Esophagus (tissue), 2 donors: ENCODE data around the gene TRIM26. TPM values are rescaled to one million over a fixed set of nuclear protein-coding genes. Genes with fewer than 3 reads are reported as not detected.

Experiments
- H3K27ac ChIP-seq, 2 donors: one replicate each; pipeline ENCODE4 v1.5.1; 2013; ENCODE audit warnings: low read depth in 2 of 2, mild to moderate bottlenecking in 2 of 2, inconsistent platforms in 1 of 2, low read length in 1 of 2, moderate library complexity in 1 of 2
- H3K27me3 ChIP-seq, 2 donors: one replicate each; pipeline ENCODE4 v1.6.1; 2013; ENCODE audit warnings: low read length in 2 of 2, control low read depth in 1 of 2, mild to moderate bottlenecking in 1 of 2; ENCODE audit not compliant: insufficient read depth in 2 of 2, control insufficient read depth in 1 of 2
- H3K36me3 ChIP-seq, 2 donors: one replicate each; pipeline ENCODE4 v1.6.1; 2013; ENCODE audit warnings: low read length in 1 of 2; ENCODE audit not compliant: control insufficient read depth in 2 of 2, insufficient read depth in 2 of 2
- H3K4me1 ChIP-seq, 2 donors: one replicate each; pipeline ENCODE4 v1.6.1; 2013; ENCODE audit warnings: low read length in 1 of 2; ENCODE audit not compliant: control insufficient read depth in 2 of 2, insufficient read depth in 2 of 2
- H3K4me3 ChIP-seq, 2 donors: one replicate each; pipeline ENCODE4 v1.5.1; 2013; ENCODE audit warnings: low read length in 2 of 2, mild to moderate bottlenecking in 2 of 2, low read depth in 1 of 2, moderate library complexity in 1 of 2
- H3K9me3 ChIP-seq, 2 donors: one replicate each; pipeline ENCODE4 v1.6.1; 2013; ENCODE audit warnings: mild to moderate bottlenecking in 2 of 2, low read depth in 1 of 2, low read length in 1 of 2, moderate library complexity in 1 of 2; ENCODE audit not compliant: control insufficient read depth in 2 of 2, insufficient read depth in 1 of 2
- WGBS, 2 donors: extraction: QIAGEN DNeasy Blood & Tissue Kit; methylation state at CpG; one replicate each; pipeline ENCODE4 v1.1.7; 2013; 5-methylcytosine and 5-hydroxymethylcytosine counted together
- polyA plus RNA-seq, 2 donors: library from polyadenylated mRNA; stranded (reverse); fragments of 200-250 nt; gene quantifications; one replicate each; pipeline ENCODE4 v1.2.3, GENCODE V29; 2013
- donor health status: healthy with polysubstance abuse.
- donor health status: Bipolar disorder and iron deficiency.

TRIM26 gene
- polyA plus RNA-seq, 2 donors: 33.3 to 40.2 TPM

DNA sequence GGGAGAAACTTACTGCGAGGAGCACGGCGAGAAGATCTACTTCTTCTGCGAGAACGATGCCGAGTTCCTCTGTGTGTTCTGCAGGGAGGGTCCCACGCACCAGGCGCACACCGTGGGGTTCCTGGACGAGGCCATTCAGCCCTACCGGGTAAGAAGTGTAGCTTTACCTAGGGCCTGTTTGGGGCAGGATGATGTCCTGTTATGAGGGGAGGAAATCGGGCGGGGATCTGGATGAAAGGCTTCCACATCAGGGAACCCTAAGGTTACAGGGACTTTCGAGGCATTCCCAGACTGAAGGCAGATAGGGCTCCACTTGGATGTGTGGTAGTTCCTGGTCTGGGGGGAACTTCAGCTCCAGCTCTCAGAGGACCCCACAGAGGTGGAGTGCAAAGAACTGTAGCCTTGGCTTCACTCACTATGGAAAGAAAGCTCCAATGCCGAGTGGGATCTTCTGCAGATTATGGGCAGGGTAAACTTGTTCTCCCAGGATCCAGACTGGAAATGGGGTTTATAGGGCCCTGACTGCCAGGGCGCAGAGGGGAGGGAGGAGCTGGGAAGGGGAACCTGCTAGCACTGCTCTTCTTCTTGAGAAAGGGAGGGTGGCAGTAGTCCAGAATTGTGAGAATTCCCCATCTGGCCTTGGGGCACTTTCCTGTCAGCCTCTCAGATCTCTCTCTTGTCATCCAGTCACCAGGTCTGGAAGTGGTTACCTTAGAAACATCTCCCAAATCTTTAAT lies 49.1 kb downstream of the TRIM26 start:
- no peaks in the 10 kb centered on the region for H3K9me3 ChIP-seq
- H3K36me3 ChIP-seq: no peaks in the 10 kb centered on the region
- H3K4me3 ChIP-seq: no peak overlapping the region
- H3K27ac ChIP-seq: no peak overlapping the region
- 78 to 87% methylated on average over 16 of the region's 16 CpGs for WGBS, 2 donors
- no peaks in the 10 kb centered on the region for H3K27me3 ChIP-seq
- H3K4me1 ChIP-seq: no peaks in the 10 kb centered on the region

DNA sequence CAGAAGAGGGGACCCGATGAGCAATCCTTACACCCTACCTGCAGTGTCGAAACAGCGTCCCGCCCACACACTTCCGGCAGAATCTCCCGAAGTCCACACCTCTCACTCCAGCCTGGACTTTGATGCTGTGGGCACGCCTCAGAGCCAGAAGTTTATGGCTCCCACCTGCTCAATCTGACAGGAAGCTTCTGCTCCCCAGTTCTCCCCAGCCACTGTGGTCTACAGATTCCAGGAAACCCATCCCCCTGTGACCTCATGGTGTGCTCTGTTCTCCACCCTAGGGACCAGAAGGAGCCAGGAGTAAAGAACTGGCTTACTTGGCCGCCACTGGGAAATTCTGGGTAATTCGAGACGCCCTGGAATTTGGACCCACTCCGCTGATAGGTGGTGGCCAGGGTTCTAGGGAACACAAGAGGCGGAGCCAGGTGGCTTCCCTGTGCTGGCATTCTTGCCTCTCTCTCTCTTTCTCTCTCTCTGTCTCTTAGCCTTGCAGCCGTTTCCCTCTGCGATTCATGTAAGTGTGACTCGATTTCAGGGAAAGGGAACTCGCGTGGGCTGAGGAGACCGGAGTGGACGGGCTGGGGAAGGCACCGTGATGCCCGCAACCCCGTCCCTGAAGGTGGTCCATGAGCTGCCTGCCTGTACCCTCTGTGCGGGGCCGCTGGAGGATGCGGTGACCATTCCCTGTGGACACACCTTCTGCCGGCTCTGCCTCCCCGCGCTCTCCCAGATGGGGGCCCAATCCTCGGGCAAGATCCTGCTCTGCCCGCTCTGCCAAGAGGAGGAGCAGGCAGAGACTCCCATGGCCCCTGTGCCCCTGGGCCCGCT lies 49.9 kb downstream of the TRIM26 start, which contains the start of gene TRIM15:
Gene TRIM15, plus strand, starts transcription at position 457 of the 828 bp plus-strand sequence. Its CDS starts 139 bp downstream, at position 596.
- H3K27ac ChIP-seq: no peak within 1 kb of the TSS
- no peaks in the 10 kb centered on the region for H3K4me1 ChIP-seq
- no peaks in the 10 kb centered on the region for H3K27me3 ChIP-seq
- no peaks in the 10 kb centered on the region for H3K9me3 ChIP-seq
- 70 to 76% methylated on average over 26 to 31 of the region's 31 CpGs for WGBS, 2 donors
- H3K4me3 ChIP-seq: no peak within 1 kb of the TSS
- H3K36me3 ChIP-seq: no peaks in the 10 kb centered on the region

DNA sequence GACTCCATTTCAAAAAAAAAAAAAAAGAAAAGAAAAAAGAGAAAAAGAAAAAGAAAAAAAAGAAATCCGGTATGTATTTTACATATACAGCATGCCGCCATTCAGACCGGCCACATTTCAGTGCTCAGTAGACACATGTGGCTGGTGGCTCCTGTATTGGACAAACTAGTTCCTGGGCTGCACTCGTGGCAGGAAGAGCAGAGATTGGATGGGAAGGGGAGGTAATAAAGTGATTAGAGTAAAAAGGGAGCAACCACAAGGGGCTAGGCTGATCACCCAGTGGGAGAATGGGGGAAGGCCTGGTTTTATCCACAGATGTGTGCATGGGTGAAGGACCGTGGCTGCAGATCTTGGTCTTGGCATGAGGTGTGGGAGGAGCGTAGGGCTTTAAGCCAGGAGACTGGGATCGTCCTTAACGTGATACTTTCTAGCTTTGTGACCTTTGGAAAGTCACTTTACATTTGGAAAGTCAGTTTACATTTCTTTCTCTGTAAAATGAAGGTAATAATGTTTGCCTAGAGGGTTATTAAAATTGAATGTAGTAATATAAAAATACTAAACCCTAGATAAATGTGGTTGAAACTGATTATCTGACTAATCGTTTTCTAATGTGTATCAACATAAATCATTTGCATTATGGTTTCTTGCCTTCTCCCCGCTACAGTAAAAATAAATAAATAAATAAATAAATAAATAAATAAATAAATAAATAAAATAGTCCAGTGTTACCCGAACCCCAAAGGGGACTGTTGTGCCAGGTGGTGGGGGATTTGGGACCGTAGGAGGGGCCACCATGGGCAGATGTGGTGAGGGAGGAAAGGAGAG lies 50.7 kb downstream of the TRIM26 start:
- no peak overlapping the region for H3K27ac ChIP-seq
- H3K4me1 ChIP-seq: no peaks in the 10 kb centered on the region
- no peaks in the 10 kb centered on the region for H3K9me3 ChIP-seq
- no peaks in the 10 kb centered on the region for H3K27me3 ChIP-seq
- WGBS, 2 donors: 68 to 79% methylated on average over 12 of the region's 12 CpGs
- no peaks in the 10 kb centered on the region for H3K36me3 ChIP-seq
- no peak overlapping the region for H3K4me3 ChIP-seq

DNA sequence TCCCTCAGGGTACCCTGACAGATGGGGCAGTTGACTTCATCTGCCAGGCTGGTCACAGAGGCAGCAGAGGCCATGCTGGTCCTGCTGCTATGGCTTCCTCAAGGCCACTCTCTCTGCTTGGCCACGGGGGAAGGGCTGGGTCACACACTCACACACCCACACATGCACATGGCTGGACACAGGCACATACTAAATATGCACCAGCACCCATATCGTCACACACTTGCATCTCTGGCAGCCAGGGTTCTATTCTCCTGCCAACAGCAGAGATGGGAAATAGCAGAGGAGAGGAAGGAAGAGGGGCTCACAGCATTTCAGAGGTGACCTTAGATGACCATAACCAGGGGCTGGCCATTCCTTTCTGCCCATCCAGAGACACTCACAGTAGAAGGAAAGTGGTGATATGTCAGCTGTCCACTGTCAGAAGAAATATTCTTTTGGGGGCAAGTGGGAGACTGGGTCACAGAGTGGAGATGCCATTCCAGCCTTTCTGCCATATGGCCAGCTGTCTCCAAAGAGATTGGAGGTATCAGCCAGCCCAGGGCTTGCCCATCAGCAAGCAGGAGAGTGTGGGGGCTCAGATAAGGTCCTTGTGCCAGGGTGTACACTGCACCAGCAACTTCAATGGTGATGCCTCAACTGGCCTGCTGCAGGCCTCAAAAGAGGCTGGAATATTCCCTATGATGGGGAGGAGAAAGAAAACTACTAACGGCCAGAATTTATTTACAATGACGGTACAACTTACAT lies 52.2 kb downstream of the TRIM26 start, which contains the start of gene TRIM10:
Gene TRIM10, minus strand, starts transcription at position 427 of the 747 bp plus-strand sequence. Its CDS starts 353 bp downstream, at position 74.
- no peaks in the 10 kb centered on the region for H3K27me3 ChIP-seq
- no peaks in the 10 kb centered on the region for H3K4me1 ChIP-seq
- no peak within 1 kb of the TSS for H3K27ac ChIP-seq
- 72 to 79% methylated on average over 4 of the region's 4 CpGs for WGBS, 2 donors
- no peaks in the 10 kb centered on the region for H3K9me3 ChIP-seq
- no peaks in the 10 kb centered on the region for H3K36me3 ChIP-seq
- no peak within 1 kb of the TSS for H3K4me3 ChIP-seq

DNA sequence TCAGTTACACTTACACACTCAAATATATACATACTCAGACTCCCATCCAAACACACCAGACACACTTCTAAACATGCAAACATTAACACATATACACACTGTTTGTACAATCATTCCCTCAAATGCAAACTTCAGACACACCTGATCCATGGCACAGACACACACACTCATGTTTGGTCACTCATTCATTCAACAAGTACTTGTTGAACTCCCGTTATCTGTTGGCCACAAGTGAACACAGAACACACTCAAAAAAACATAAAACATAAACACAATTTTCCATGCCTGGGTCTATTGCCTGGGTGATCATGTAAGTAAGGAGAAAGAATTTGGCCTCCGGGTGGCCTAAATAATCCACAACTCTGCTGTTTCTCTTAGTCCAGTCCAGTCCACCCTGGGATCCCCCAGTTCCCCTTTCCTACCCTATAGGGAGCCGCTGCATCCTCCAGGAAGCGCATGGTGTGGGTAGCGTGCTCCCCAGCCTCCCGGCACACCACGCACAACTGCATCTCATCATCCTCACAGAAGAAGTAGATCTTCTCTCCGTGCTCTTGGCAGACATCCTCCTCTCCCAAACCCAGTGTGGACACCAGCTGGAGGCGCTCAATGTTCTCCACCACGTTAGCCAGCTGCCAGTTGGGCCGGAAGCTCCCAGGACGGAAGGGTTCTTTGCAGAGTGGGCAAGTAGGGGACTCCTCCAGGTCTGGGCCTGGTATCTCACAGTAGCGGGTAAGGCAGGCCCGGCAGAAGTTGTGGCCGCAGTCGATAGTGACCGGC lies 53.0 kb downstream of the TRIM26 start:
- Histone ChIP-seq H3K9me3 (no peaks in the 10 kb centered on the region), H3K4me3 (no peak overlapping the region), H3K27ac (no peak overlapping the region), H3K27me3 (no peaks in the 10 kb centered on the region), H3K4me1 (no peaks in the 10 kb centered on the region), H3K36me3 (no peaks in the 10 kb centered on the region)
- WGBS, 2 donors: 88 to 89% methylated on average over 17 of the region's 17 CpGs

DNA sequence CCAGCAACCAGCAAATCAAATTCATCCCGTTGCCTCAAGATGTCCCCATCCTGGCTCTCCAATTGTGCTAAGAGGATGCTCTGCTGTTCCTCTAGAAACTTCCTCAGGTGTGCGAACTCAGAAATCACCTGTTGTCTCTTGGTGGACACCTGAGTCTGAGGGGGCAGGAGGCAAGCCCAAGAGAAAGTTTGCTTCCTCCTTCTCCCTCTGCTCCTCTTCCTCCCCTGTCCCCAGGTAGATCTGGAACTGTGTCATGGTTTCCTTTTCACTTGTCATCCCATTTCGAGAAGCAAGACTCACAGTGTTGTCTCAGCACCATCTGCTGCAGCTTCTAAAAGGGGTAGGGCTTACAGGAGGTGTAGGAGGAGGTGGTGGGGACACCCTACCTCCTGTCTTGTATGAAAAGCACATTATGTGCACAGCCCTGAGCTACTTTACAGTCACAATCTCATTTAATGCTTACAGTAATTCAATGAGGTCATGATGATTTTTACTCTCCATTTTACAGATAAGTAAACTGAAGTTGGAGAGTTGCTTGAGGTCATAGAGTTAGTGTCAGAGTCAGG lies 54.6 kb downstream of the TRIM26 start:
- no peak overlapping the region for H3K4me3 ChIP-seq
- no peaks in the 10 kb centered on the region for H3K4me1 ChIP-seq
- no peaks in the 10 kb centered on the region for H3K36me3 ChIP-seq
- no peaks in the 10 kb centered on the region for H3K27me3 ChIP-seq
- H3K27ac ChIP-seq: no peak overlapping the region
- H3K9me3 ChIP-seq: no peaks in the 10 kb centered on the region
- WGBS, 2 donors: 61 to 75% methylated on average over 3 of the region's 3 CpGs

DNA sequence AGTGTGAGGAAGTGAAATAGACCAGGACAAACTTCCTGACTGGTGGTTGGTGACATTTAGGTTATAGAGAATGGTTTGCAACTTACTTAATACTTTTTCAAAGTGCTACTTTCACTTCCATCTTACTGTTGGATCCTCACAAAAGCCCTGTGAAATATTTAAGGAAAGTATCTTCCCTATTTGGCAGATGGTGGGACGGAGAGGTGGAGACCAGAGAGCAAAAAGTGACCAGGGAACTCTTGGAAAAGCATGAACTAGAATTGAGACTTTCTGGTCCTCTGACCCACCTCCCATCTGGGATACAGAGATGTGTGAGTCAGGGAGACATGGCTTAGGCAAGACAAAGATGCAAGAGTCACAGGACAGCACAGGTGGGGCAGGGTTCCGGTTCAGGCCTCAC lies 55.2 kb downstream of the TRIM26 start:
- WGBS, 2 donors: 78 to 84% methylated on average over 2 of the region's 2 CpGs
- H3K4me3 ChIP-seq: no peak overlapping the region
- H3K27me3 ChIP-seq: no peaks in the 10 kb centered on the region
- H3K4me1 ChIP-seq: no peaks in the 10 kb centered on the region
- H3K36me3 ChIP-seq: no peaks in the 10 kb centered on the region
- no peaks in the 10 kb centered on the region for H3K9me3 ChIP-seq
- H3K27ac ChIP-seq: no peak overlapping the region

DNA sequence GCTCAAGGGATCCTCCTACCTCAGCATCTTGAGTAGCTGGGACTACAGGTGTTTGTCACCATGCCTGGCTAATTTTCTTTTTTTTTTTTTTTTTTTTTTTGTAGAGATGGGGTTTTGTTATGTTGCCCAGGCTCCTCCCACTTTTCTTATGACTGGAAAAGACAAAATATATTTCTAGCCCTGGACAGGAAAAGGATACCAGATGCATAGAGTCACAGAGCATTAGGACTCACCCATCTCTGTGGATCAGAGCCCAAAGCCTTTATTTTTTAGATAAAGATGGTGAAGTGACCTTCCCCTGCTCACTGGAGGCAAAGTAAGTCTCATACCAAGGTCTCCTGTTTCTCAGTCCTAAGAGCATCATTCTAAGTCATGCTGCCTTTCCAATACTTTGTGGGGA lies 55.6 kb downstream of the TRIM26 start:
- Histone ChIP-seq H3K27ac (no peak overlapping the region), H3K27me3 (no peaks in the 10 kb centered on the region), H3K4me3 (no peak overlapping the region), H3K36me3 (no peaks in the 10 kb centered on the region), H3K4me1 (no peaks in the 10 kb centered on the region), H3K9me3 (no peaks in the 10 kb centered on the region)
